ENCODE measurements around the gene TMEM14C. TPM values are rescaled to one million over a fixed set of nuclear protein-coding genes. Genes with fewer than 3 reads are reported as not detected.

TMEM14C gene
- total RNA-seq, 1 donor from 2014 or later = 63.2 TPM

DNA sequence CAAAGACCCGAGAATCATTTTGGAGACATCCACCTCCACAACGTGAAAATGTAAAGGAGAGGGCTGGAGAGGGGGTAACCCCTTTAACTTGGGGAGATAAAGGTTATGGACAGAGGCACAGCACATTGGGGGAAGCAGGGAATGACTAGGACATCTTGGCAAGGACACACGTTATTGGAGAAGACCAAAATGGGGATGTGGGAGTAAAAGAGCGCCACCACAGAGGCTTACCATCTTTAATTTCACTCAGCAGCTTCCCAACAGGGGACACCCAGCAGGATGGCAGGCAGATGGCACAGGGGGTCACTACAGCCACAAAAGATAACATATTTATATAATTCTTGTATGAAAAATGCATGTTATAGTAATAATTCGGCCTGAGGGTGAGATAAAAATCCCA, 38.3 kb upstream of the TMEM14C start:
- Mint-ChIP-seq H3K4me1 (ENCODE audit: low read depth) (peaks cover 31% of the 10 kb centered on the region), H3K36me3 (ENCODE audit: insufficient read depth) (no peaks in the 10 kb centered on the region), H3K9me3 (ENCODE audit: low read depth) (peaks cover 5% of the 10 kb centered on the region), H3K27me3 (peaks cover 5% of the 10 kb centered on the region), H3K4me3 (ENCODE audit: low read depth) (no peak overlapping the region), H3K27ac (no peak overlapping the region)
- no peak for DNase-seq (ENCODE audit: low spot score, unreplicated experiment)
- TF ChIP-seq, protein P1, sequence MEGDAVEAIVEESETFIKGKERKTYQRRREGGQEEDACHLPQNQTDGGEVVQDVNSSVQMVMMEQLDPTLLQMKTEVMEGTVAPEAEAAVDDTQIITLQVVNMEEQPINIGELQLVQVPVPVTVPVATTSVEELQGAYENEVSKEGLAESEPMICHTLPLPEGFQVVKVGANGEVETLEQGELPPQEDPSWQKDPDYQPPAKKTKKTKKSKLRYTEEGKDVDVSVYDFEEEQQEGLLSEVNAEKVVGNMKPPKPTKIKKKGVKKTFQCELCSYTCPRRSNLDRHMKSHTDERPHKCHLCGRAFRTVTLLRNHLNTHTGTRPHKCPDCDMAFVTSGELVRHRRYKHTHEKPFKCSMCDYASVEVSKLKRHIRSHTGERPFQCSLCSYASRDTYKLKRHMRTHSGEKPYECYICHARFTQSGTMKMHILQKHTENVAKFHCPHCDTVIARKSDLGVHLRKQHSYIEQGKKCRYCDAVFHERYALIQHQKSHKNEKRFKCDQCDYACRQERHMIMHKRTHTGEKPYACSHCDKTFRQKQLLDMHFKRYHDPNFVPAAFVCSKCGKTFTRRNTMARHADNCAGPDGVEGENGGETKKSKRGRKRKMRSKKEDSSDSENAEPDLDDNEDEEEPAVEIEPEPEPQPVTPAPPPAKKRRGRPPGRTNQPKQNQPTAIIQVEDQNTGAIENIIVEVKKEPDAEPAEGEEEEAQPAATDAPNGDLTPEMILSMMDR (IDR thresholded peaks at IDR 0.05; ENCODE audit: unreplicated experiment) = no peak

DNA sequence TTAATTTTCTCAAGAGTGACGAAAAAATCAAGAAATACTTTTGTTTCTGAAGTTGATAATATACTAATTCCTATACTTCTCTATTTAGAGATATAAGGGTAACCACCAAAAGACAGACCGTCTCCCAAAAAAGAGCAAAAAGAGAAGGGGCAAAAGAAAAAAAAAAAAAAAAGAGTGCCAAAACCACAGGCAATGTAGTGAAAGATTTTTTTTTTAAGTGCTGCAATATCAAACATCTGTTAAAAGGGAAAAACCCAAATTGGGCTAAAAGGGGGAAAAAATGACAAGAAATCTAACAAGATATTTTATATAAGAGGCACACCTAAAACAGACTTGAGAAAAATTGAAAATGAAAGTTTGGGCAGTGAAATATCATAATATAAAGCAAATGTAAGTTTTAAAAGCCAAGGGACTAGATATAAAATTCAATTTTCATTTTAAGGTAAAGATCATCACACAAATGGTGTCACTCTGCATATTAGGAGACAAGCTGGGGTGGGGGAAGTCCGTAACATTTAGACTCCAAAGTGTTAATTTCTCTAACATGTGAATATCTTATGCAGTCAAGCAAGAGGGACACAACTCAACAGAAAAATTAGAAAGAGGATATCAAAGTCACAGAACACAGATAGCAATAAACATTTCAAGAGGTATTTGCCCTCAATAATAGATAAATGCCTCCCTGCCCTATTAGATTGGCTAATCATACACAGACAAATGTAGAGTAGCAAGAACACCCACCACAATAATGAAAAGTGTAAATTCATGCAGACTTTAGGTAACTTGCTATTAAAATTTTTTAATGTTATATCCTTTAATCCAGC, 37.6 kb upstream of the TMEM14C start:
- H3K36me3 Mint-ChIP-seq (ENCODE audit: insufficient read depth) = no peaks in the 10 kb centered on the region
- H3K27ac Mint-ChIP-seq = no peak overlapping the region
- H3K4me1 Mint-ChIP-seq (ENCODE audit: low read depth) = peaks cover 38% of the 10 kb centered on the region
- DNase-seq (ENCODE audit: low spot score, unreplicated experiment) = no peak
- H3K4me3 Mint-ChIP-seq (ENCODE audit: low read depth) = no peak overlapping the region
- TF ChIP-seq, protein P1 (IDR thresholded peaks at IDR 0.05; ENCODE audit: unreplicated experiment) = no peak
- peaks cover 5% of the 10 kb centered on the region for H3K9me3 Mint-ChIP-seq (ENCODE audit: low read depth)
- peaks cover 5% of the 10 kb centered on the region for H3K27me3 Mint-ChIP-seq

DNA sequence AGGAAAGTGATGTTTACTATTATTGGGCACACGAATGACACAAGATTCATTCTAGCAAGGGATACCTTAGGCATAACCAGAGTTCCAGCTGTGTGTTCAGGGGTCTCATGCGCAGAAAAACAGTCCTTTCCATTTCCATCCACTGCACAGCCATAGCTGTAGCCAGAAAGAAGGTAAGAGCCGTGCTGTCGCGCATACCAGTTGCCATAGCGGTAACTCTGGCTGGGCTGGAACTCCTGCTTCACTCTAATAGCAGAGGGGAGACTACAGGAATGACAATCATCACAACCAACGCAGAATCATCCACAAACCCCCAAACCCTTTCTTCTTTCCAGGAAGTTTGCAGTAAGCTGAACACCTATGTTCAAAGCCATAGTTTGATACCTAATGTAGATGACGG, 36.0 kb upstream of the TMEM14C start:
- Mint-ChIP-seq H3K36me3 (ENCODE audit: insufficient read depth) (no peaks in the 10 kb centered on the region), H3K4me3 (ENCODE audit: low read depth) (no peak overlapping the region), H3K9me3 (ENCODE audit: low read depth) (no peaks in the 10 kb centered on the region), H3K27ac (peak overlapping the region; percentile 47), H3K4me1 (ENCODE audit: low read depth) (peaks cover 48% of the 10 kb centered on the region), H3K27me3 (peaks cover 5% of the 10 kb centered on the region)
- TF ChIP-seq, protein P1 (IDR thresholded peaks at IDR 0.05; ENCODE audit: unreplicated experiment) = no peak
- DNase-seq (ENCODE audit: low spot score, unreplicated experiment) = no peak

DNA sequence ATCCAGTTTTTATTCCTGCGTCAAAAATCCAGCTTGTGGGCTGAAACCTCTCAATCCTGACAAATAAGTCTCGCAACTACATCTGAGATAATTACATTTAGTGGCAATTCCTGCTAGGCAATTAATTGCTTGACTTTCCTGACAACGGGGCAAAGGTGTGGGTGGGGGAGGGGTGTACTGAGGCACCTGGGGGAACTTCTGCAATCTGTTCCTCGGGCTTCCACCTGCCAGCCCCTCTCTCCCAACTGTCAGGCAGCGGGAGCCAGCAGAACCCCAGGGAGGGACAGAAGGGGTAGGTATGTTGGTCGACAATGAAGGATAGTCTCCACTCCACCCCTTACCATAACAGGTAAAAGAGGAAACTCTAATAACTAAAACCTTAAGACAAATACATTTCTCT, 35.3 kb upstream of the TMEM14C start:
- Mint-ChIP-seq H3K27ac (no peak overlapping the region), H3K27me3 (peaks cover 5% of the 10 kb centered on the region), H3K4me3 (ENCODE audit: low read depth) (peak overlapping the region; percentile 46), H3K9me3 (ENCODE audit: low read depth) (no peaks in the 10 kb centered on the region), H3K36me3 (ENCODE audit: insufficient read depth) (no peaks in the 10 kb centered on the region), H3K4me1 (ENCODE audit: low read depth) (peaks cover 42% of the 10 kb centered on the region)
- DNase-seq (ENCODE audit: low spot score, unreplicated experiment) = no peak
- TF ChIP-seq, protein P1 (IDR thresholded peaks at IDR 0.05; ENCODE audit: unreplicated experiment) = no peak

DNA sequence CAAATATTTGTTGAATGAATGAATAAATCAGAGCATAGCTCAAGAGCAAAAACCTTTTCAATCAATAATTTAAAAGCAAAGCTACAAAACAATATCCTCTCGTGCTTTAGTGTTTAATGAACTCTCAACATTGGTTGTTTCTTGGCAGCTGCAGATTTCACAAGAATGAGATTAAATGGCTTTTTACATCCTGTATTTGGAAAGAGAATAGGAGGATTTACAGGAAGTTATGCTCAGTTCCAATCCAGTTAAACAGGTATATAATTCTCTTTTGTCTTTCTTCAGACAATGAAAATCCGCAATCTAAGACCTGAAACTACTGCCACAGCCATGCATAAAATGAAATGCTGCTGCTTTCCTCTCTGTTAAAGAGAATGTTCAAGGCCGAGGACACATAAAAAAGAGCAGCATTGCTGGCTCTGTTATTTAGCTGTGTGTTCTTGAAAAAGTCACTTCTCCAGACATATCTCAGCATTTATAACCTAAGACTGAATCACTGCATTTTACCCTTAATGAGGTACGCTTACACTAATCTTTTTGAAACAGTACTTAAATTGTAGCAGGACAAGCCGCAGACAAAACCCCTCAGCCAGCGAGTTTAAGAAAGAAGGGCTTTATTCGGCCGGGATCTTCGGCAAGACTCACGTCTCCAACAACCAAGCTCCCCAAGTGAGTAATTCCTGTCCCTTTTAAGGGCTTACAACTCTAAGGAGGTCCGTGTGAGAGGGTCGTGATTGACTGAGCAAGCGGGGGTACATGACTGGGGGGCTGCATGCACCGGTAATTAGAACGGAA, 32.0 kb upstream of the TMEM14C start:
- H3K4me3 Mint-ChIP-seq (ENCODE audit: low read depth) = peak overlapping the region; percentile 62
- peaks cover 53% of the 10 kb centered on the region for H3K4me1 Mint-ChIP-seq (ENCODE audit: low read depth)
- peak overlapping the region; percentile 85 for H3K27ac Mint-ChIP-seq
- DNase-seq (ENCODE audit: low spot score, unreplicated experiment) = no peak
- TF ChIP-seq, protein P1 (IDR thresholded peaks at IDR 0.05; ENCODE audit: unreplicated experiment) = no peak
- no peaks in the 10 kb centered on the region for H3K36me3 Mint-ChIP-seq (ENCODE audit: insufficient read depth)
- H3K27me3 Mint-ChIP-seq = no peaks in the 10 kb centered on the region
- no peaks in the 10 kb centered on the region for H3K9me3 Mint-ChIP-seq (ENCODE audit: low read depth)
